ENCODE measurements around the gene ZNF598. TPM values are rescaled to one million over a fixed set of nuclear protein-coding genes. Genes with fewer than 3 reads are reported as not detected.

The ZNF598 gene
- total and polyA plus RNA-seq, 10 of the 15 experiments (the other 5 are each of a cell fraction or from before 2014, with no cell fraction given): 0.08 to 74.0 (median 14.4) TPM

- 0 out of 2 replicates have a peak, but pooled peaks have one; percentile 27 for TF ChIP-seq IKZF1 (conservative IDR thresholded peaks at IDR 0.05)
- no peak for TF ChIP-seq MYB (IDR thresholded peaks at IDR 0.05; ENCODE audit: borderline replicate concordance, low read depth, low read length)
- TF ChIP-seq SMARCA5 (IDR thresholded peaks at IDR 0.05): peak; percentile 79; the same call in 1 of the 2 replicates
- peak; percentile 75 for TF ChIP-seq SP1 (IDR thresholded peaks at IDR 0.05; ENCODE audit: low read depth, low read length)
- peak; percentile 46 to 47; a peak in 2 of 4 replicates for TF ChIP-seq BHLHE40 (IDR thresholded peaks at IDR 0.05; ENCODE audit: borderline replicate concordance in 1 of 2, low read depth in 2 of 2, low read length in 1 of 2)
- no peak for TF ChIP-seq PRDM15 (CRISPR knock-in tag; IDR thresholded peaks at IDR 0.05)
- peak; percentile 66; the same call in 1 of the 2 replicates for TF ChIP-seq SMC3 (IDR thresholded peaks at IDR 0.05; ENCODE audit: borderline replicate concordance, low read length)
- TF ChIP-seq NBN (IDR thresholded peaks at IDR 0.05): 0 out of 2 replicates have a peak, but pooled peaks have one; percentile 34
- TF ChIP-seq ZBTB4 (CRISPR knock-in tag; IDR thresholded peaks at IDR 0.05): no peak
- no peak for TF ChIP-seq ZBTB11 (CRISPR knock-in tag; IDR thresholded peaks at IDR 0.05)
- peak; percentile 66; the same call in 1 of the 2 replicates for TF ChIP-seq NR2F1 (conservative IDR thresholded peaks at IDR 0.05)
- 0 out of 2 replicates have a peak, but pooled peaks have one; percentile 15 for TF ChIP-seq NR2C1 (IDR thresholded peaks at IDR 0.05)
These were observed 5.6 kb downstream of the ZNF598 start (continued) for GRCh38 chr16:2003827-2004641.
